Measurements from ENCODE around the gene CIT. TPM values are rescaled to one million over a fixed set of nuclear protein-coding genes. Genes with fewer than 3 reads are reported as not detected.
"Not testable (repeated sequence)": the region's sequence is repeated elsewhere in the genome, so short reads cannot be mapped to it uniquely, and the experiment has no call there.

The CIT gene
- total RNA-seq, 1 donor from 2014 or later = 1.1 TPM

DNA sequence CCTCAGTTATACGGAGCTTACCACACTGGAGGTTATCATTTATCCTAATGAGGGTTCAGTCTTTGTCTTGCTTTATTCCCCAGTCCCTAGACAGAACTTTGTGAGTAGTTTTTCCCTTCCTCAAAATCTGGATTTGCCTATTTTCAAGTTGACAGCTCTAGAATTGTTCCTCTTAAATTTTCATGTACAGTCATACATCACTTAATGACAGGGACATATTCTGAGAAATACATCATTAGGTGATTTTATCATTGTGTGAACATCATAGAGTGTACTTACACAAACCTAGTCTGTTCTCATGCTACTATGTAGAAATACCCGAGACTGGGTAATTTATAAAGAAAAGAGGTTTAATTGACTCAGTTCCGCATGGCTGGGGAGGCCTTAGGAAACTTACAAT, 206.1 kb downstream of the CIT start:
- intact Hi-C loops (cut with DNase I) = no loop called here
- no peak for ATAC-seq
- no peak for DNase-seq (ENCODE audit: missing footprints)

DNA sequence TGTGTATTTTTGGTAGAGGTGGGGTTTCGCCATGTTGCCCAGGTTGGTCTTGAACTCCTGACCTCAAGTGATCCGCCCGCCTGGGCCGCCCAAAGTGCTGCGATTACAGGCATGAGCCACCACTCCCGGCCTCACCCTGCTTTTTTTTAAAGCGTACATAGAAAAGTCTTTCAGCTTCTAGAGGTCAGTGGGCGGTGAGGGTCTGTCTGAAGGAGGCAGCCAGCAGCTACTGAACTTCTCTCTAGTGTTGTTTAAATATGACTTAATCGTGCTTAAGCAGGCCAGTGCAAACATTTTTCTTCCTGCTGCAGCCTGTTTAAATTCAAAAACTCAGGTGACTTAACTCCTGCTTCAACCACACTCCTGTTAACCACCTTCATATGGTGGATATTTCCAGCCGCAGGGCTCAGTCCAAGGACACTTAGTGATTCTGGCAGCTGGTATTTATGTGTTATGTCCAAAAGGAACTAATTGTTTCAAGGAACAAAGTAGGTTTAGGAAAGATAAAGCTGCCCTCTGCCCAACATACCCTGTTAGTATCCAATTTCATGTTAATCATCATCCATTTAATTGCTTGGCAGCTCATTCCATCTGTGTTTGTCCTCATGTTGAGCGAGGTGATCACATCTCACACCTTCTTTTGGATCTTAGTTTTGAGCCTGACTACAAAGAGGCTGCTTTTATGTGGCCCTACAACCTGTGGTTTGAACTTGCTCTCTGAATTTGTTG, 207.2 kb downstream of the CIT start:
- intact Hi-C loops (cut with DNase I) = no loop called here
- DNase-seq (ENCODE audit: missing footprints) (no peak), ATAC-seq (no peak)

GRCh38 chr12:119668324-119668841, 208.7 kb downstream of the CIT start:
- intact Hi-C loops (cut with DNase I) = no loop called here
- peak; percentile 3 for ATAC-seq
- DNase-seq (ENCODE audit: missing footprints) = no peak

- peak; percentile 99 for DNase-seq (ENCODE audit: missing footprints)
- intact Hi-C loops (cut with DNase I) = no loop called here
- ATAC-seq = peak; percentile 100
These were observed 209.4 kb downstream of the CIT start, which contains the start of gene PRKAB1 for GRCh38 chr12:119667577-119668323. Gene PRKAB1 (plus strand): TSS chr12:119668133. CDS start chr12:119668245, 112 bp downstream.

- no peak for ATAC-seq
- DNase-seq (ENCODE audit: missing footprints) = no peak
- intact Hi-C loops (cut with DNase I) = no loop called here
These were observed 210.1 kb downstream of the CIT start for GRCh38 chr12:119666900-119667576.

DNA sequence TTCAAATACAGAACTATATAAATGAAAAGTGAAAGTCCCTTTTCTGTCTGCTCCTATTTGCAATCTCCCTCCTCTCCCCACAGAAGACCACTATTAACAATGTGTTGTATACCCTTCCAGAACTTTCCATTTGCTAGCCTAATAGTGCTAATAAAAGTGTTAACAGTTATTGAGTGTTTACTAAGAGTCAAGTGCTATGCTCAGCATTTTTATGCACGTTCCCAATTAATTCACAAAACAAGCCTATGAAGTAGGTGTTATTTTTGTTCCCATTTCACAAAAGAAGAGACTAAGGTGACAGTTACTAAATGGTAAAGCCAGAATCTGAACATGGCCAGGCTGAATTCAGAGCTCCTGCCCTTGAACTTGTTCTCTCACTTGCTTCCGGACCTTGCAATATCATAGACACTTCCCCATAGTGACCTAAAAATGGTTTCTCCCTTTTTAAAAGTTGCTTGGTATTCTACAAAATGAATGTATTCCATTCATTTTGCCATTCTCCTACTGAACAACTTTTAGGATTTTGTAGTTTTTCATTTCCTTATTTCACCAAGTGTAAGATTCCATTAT, 210.8 kb downstream of the CIT start:
- no peak for DNase-seq (ENCODE audit: missing footprints)
- intact Hi-C loops (cut with DNase I) = no loop called here
- ATAC-seq = no peak

DNA sequence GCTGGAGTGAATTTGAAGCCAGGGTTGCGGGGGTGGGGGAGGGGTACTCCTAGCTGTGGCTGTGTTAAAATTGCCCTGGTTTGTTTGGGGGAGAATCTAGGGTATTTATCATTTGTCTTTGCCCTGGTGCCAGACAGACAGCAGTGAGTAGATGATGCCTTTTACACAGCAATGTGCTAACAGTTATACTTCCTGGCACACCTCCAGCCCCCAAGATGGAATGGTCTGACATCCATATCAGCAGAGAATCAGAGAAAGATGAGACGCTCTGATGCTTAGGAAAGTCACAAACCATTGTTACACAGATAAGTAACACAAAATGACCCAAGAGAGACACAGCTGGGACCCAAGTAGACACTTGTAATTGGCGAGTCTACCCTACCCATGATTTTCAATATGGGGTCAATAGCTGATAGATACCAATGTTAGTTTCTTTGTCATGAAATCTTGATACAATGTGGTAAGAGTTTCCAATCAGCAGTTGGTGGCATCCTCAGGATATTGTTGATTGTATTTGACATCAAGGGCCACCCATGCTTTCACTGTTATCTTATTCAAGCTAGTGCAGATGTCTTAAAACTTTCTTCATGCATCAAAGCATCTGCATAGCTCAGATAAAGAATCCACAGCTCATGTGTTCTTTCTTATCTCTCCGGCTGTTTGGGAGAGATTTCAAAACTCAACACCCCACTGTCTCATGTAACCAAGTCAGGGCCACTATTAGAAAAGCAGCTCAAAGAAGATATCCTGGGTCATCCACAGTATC, 211.8 kb downstream of the CIT start:
- intact Hi-C loops (cut with DNase I) = no loop called here
- ATAC-seq (no peak), DNase-seq (ENCODE audit: missing footprints) (no peak)

- DNase-seq (ENCODE audit: missing footprints) = no peak
These were observed 212.5 kb downstream of the CIT start for GRCh38 chr12:119664642-119665041.

GRCh38 chr12:119661882-119662281, 215.2 kb downstream of the CIT start:
- ATAC-seq (no peak), DNase-seq (ENCODE audit: missing footprints) (no peak)
- intact Hi-C loops (cut with DNase I) = loop anchor here (5.0 kb wide), 1 partner anchor 120 kb away; no protein-coding TSS in a partner anchor

More at GRCh38 chr12:119664642-119665041, 212.5 kb downstream of the CIT start:
- no peak for ATAC-seq
- intact Hi-C loops (cut with DNase I) = loop anchor here (5.0 kb wide), 1 partner anchor 118 kb away; no protein-coding TSS in a partner anchor

GRCh38 chr12:119660076-119660475, 217.0 kb downstream of the CIT start:
- intact Hi-C loops (cut with DNase I) = loop anchor here (5.0 kb wide), 1 partner anchor 122 kb away; no protein-coding TSS in a partner anchor
- ATAC-seq = no peak
- no peak for DNase-seq (ENCODE audit: missing footprints)

DNA sequence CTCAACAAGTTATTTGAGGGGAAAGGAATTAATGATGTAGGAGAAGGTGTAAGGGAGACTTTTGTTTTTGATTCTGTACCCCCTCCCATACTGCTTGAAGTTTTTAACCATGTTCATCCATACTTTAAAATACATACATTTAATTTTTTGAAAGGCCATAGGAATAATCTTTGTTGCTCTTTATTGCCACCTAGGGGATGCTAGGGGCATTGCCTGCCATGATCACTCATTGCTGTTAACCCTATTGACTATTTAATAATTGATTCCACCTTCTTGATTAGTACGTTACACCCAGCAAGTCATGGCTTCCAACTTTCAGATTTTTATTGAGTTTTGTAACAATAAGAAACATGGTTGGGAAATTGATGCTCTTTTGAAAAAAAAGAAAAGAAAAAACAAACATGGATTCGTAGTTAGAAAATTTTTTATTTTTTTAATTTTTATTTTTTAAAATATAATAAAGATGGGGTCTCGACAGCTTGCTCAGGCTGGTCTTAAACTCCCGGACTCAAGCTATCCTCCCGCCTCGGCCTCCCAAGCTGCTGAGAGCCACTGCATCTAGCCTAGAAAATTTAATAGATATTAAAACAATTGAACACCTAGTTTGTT, 217.7 kb downstream of the CIT start:
- intact Hi-C loops (cut with DNase I) = no loop called here
- no peak for ATAC-seq

GRCh38 chr12:119658166-119658565, 219.0 kb downstream of the CIT start:
- ATAC-seq; DNase-seq (ENCODE audit: missing footprints); intact Hi-C loops (cut with DNase I): not testable (repeated sequence)

More for the DNA sequence above, 217.7 kb downstream of the CIT start:
- DNase-seq (ENCODE audit: missing footprints) = no peak

- ATAC-seq; DNase-seq (ENCODE audit: missing footprints); intact Hi-C loops (cut with DNase I): not testable (repeated sequence)
These were observed 220.1 kb downstream of the CIT start for GRCh38 chr12:119657001-119657400.

DNA sequence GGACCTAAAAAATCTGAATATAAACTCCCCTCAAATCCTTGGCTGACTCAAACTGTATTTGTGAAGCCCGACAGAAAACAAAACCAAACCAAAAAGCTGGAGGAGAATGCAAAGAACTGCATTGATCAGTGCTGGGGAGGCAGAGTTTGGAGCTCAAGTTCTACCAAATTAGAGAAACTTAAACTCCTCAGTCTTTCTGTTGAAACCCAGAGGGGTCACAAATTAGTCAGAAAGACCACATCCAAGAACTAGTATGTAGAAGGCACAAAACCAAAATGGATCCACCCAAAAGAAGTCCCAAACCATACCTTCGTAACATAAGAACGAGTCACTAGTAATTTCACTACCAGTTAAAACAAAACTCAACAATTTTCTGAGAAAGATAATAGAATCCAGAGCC, 224.5 kb downstream of the CIT start:
- DNase-seq (ENCODE audit: missing footprints) (no peak), ATAC-seq (no peak)
- intact Hi-C loops (cut with DNase I) = no loop called here

- no peak for DNase-seq (ENCODE audit: missing footprints)
- intact Hi-C loops (cut with DNase I) = no loop called here
- no peak for ATAC-seq
These were observed 227.8 kb downstream of the CIT start for GRCh38 chr12:119649202-119649808.

DNA sequence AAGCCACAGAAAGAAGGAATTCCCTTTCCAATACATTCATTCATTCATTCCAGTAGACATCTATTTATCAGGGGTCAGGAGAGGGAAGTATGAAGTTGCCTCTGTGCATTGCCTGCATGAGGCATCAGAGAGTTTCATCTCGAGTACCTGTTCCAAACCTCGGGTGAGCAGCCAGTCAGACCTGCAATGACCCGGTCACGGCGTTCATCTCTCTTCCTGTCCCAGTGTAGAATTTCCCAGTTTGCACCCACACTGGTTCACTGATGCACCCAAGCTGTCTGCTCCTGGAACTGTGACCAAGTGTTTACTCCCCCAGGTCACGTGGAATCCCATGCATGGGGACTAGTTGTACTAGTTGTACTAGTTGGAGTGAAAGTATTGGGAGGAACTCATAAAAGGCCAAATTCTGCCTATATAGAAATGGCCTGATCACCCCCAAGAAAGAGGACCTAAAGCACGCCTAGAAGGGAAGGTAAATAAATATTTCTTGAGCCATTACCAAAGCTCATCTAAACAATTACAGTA, 231.5 kb downstream of the CIT start:
- ATAC-seq (no peak), DNase-seq (ENCODE audit: missing footprints) (no peak)
- intact Hi-C loops (cut with DNase I) = no loop called here

- no peak for DNase-seq (ENCODE audit: missing footprints)
- intact Hi-C loops (cut with DNase I) = no loop called here
- ATAC-seq = no peak
These were observed 232.2 kb downstream of the CIT start for GRCh38 chr12:119644930-119645329.
